COLO829 (cell line): ENCODE results near the gene PARP3.
"Not testable (repeated sequence)": the region's sequence is repeated elsewhere in the genome, so short reads cannot be mapped to it uniquely, and the experiment has no call there.

Experiments used
- DNase-seq: peaks from one replicate; pipeline ENCODE4 v3.0.0; 2012; ENCODE audit warnings: low spot score

Gene PARP3

GRCh38 chr3:51941798-51942602, at the start of gene PARP3, which contains the start of gene RRP9:
PARP3 (plus strand) TSS chr3:51942363; CDS start chr3:51943356, 993 bp downstream.
RRP9 (minus strand) TSS chr3:51941904; CDS start chr3:51941867, 37 bp downstream.
- DNase-seq: peak; percentile 100

- no peak for DNase-seq
Observed at GRCh38 chr3:51894391-51894790, 47.8 kb upstream of the PARP3 start.

GRCh38 chr3:51894939-51895338, 47.2 kb upstream of the PARP3 start:
- no peak for DNase-seq

GRCh38 chr3:51896607-51897305, 45.4 kb upstream of the PARP3 start:
- DNase-seq: no peak

GRCh38 chr3:51897391-51897790, 44.8 kb upstream of the PARP3 start:
- no peak for DNase-seq

GRCh38 chr3:51900043-51900442, 42.1 kb upstream of the PARP3 start:
- not testable (repeated sequence) for DNase-seq

- DNase-seq: not testable (repeated sequence)
Observed at GRCh38 chr3:51902361-51902760, 39.8 kb upstream of the PARP3 start.

GRCh38 chr3:51904034-51904823, 37.9 kb upstream of the PARP3 start:
- no peak for DNase-seq

- no peak for DNase-seq
Observed at GRCh38 chr3:51908026-51908425, 34.1 kb upstream of the PARP3 start.

- no peak for DNase-seq
Observed at GRCh38 chr3:51916418-51916817, 25.7 kb upstream of the PARP3 start.

- no peak for DNase-seq
Observed at GRCh38 chr3:51921081-51921578, 21.0 kb upstream of the PARP3 start.

GRCh38 chr3:51927061-51927977, 14.8 kb upstream of the PARP3 start:
- no peak for DNase-seq

- no peak for DNase-seq
Observed at GRCh38 chr3:51928438-51928837, 13.7 kb upstream of the PARP3 start.

- not testable (repeated sequence) for DNase-seq
Observed at GRCh38 chr3:51928981-51929380, 13.2 kb upstream of the PARP3 start.

- peak; percentile 44 for DNase-seq
Observed at GRCh38 chr3:51929420-51930003, 12.7 kb upstream of the PARP3 start.

- no peak for DNase-seq
Observed at GRCh38 chr3:51930439-51930838, 11.7 kb upstream of the PARP3 start.

- no peak for DNase-seq
Observed at GRCh38 chr3:51931756-51932155, 10.4 kb upstream of the PARP3 start.

- DNase-seq: no peak
Observed at GRCh38 chr3:51932471-51933370, 9.4 kb upstream of the PARP3 start.

GRCh38 chr3:51933471-51934138, 8.6 kb upstream of the PARP3 start:
- no peak for DNase-seq
